Endothelial cell of umbilical vein (primary cell): ENCODE measurements around the gene UBE3A. TPM values are rescaled to one million over a fixed set of nuclear protein-coding genes. Genes with fewer than 3 reads are reported as not detected.

Source experiments
- BruUV-seq: library from RNA; stranded (reverse); fragments of 400-500 nt; replicated peaks from 2 replicates; lab custom pipeline; 2021; lab: Mats Ljungman, UMichigan
- CTCF ChIA-PET: fragments of 300-600, 350-600 bp; sonication (Branson Sonifier 250); formaldehyde crosslinking; loops from one replicate; lab custom pipeline; 2021; ENCODE audit warnings: antibody characterized with exemption, inconsistent platforms; lab: Charles Lee
- POLR2A ChIA-PET: fragments of 300-600, 350-600 bp; sonication (Branson Sonifier 250); formaldehyde crosslinking; loops from one replicate; lab custom pipeline; 2021; ENCODE audit warnings: antibody characterized with exemption, inconsistent platforms; lab: Charles Lee
- DNase-seq: peaks from one replicate; pipeline ENCODE4 v3.0.0-alpha.2; 2011; ENCODE audit warnings: low read depth, low spot score
- FAIRE-seq: peaks from 2 replicates; lab custom pipeline; 2011; peaks lifted over from hg19 to GRCh38; lab: Jason Lieb, UNC
- H2AFZ ChIP-seq: 2 replicates; pipeline ENCODE4 v1.6.0; 2012; ENCODE audit warnings: low read depth, low read length, control low read depth, inconsistent platforms
- H3K27ac ChIP-seq: 2 replicates; pipeline ENCODE4 v1.5.1; 2011; ENCODE audit warnings: low read depth, mild to moderate bottlenecking, control low read depth, low read length, moderate library complexity; ENCODE audit not compliant: insufficient read depth
- H3K27me3 ChIP-seq, 2 experiments: 2 replicates each; pipeline versions ENCODE4 v1.6.0 to v1.6.1; 2011; ENCODE audit warnings: low read length in 2 of 2, mixed read lengths in 1 of 2; ENCODE audit not compliant: control insufficient read depth in 2 of 2, insufficient read depth in 2 of 2
- H3K36me3 ChIP-seq, 2 experiments: 2 replicates in 1 of 2; 3 replicates in 1 of 2; pipeline ENCODE4 v1.5.1; 2011; ENCODE audit warnings: low read length in 2 of 2, mild to moderate bottlenecking in 1 of 2, moderate library complexity in 1 of 2; ENCODE audit not compliant: control insufficient read depth in 2 of 2, insufficient read depth in 2 of 2; ENCODE audit errors: extremely low read depth in 1 of 2
- H3K4me1 ChIP-seq: 3 replicates; pipeline ENCODE4 v1.5.1; 2011; ENCODE audit warnings: mild to moderate bottlenecking, low read length; ENCODE audit not compliant: control insufficient read depth, insufficient read depth; ENCODE audit errors: extremely low read depth
- H3K4me2 ChIP-seq: 2 replicates; pipeline ENCODE4 v1.6.1; 2011; ENCODE audit warnings: low read length, control low read depth, mixed read lengths; ENCODE audit not compliant: insufficient read depth
- H3K4me3 ChIP-seq, 3 experiments: fragments of 200-600 bp in 1 of 3; sonication (generic), shearing (Covaris generic) in 1 of 3; replicated peaks in 1 of 3; 2 replicates each; pipeline ENCODE4 v1.5.1; 2011 to 2016; ENCODE audit warnings: control low read depth in 3 of 3, low read length in 3 of 3, mild to moderate bottlenecking in 2 of 3, inconsistent platforms in 1 of 3, low read depth in 1 of 3, moderate library complexity in 1 of 3; ENCODE audit not compliant: insufficient read depth in 1 of 3
- H3K79me2 ChIP-seq: 2 replicates; pipeline ENCODE4 v1.6.0; 2012; ENCODE audit warnings: low read length, inconsistent platforms; ENCODE audit not compliant: control insufficient read depth, insufficient read depth
- H3K9ac ChIP-seq: replicated peaks from 2 replicates; pipeline ENCODE3; 2011; ENCODE audit warnings: low read length, control low read depth; ENCODE audit not compliant: insufficient read depth; ENCODE audit errors: extremely low read depth
- H3K9me1 ChIP-seq: replicated peaks from 3 replicates; pipeline ENCODE4 v1.6.0; 2011; ENCODE audit warnings: mild to moderate bottlenecking, low read length; ENCODE audit not compliant: control insufficient read depth, insufficient read depth; ENCODE audit errors: extremely low read depth
- H3K9me3 ChIP-seq: replicated peaks from 2 replicates; pipeline ENCODE4 v1.5.1; 2012; ENCODE audit warnings: low read length, inconsistent platforms; ENCODE audit not compliant: control insufficient read depth, insufficient read depth
- H4K20me1 ChIP-seq: replicated peaks from 2 replicates; pipeline ENCODE3; 2011; ENCODE audit warnings: mild to moderate bottlenecking, low read length; ENCODE audit not compliant: control insufficient read depth, insufficient read depth; ENCODE audit errors: extremely low read depth
- CTCF ChIP-seq, 2 donors: IDR thresholded peaks; 1 replicate in 1 of 2; 2 replicates in 1 of 2; pipeline ENCODE4 v1.5.1; 2011; ENCODE audit warnings: low read length in 2 of 2, mild to moderate bottlenecking in 2 of 2, moderate library complexity in 2 of 2, control low read depth in 1 of 2, inconsistent platforms in 1 of 2, low read depth in 1 of 2; ENCODE audit not compliant: insufficient read depth in 1 of 2; ENCODE audit errors: extremely low read depth in 1 of 2
- EZH2 ChIP-seq: IDR thresholded peaks from 2 replicates; pipeline ENCODE4 v1.6.1; 2012; ENCODE audit warnings: borderline replicate concordance, low read depth, mild to moderate bottlenecking, moderate library complexity, low read length, inconsistent platforms; ENCODE audit not compliant: severe bottlenecking
- FOS ChIP-seq: IDR thresholded peaks from 2 replicates; pipeline ENCODE4 v1.6.1; 2011; ENCODE audit warnings: mild to moderate bottlenecking, low read length, moderate library complexity, borderline replicate concordance; ENCODE audit not compliant: insufficient read depth
- GATA2 ChIP-seq: IDR thresholded peaks from 2 replicates; pipeline ENCODE4 v1.7.0; 2011; ENCODE audit warnings: low read depth, mild to moderate bottlenecking, moderate library complexity, mixed read lengths, low read length; ENCODE audit not compliant: insufficient read length, insufficient read depth
- JUN ChIP-seq: IDR thresholded peaks from 2 replicates; pipeline ENCODE4 v1.6.1; 2011; ENCODE audit warnings: borderline replicate concordance, low read depth; ENCODE audit not compliant: insufficient read length, insufficient read depth
- MAX ChIP-seq: IDR thresholded peaks from 2 replicates; pipeline ENCODE4 v1.6.1; 2011; ENCODE audit not compliant: insufficient read depth, insufficient read length
- MYC ChIP-seq: IDR thresholded peaks from one replicate; pipeline ENCODE4 v1.6.1; 2011; ENCODE audit warnings: mild to moderate bottlenecking, low read depth, low read length
- POLR2A ChIP-seq: IDR thresholded peaks from 2 replicates; pipeline ENCODE4 v1.6.1; 2012; ENCODE audit warnings: low read depth, mild to moderate bottlenecking, control low read depth, low read length
- POLR2AphosphoS5 ChIP-seq: IDR thresholded peaks from 2 replicates; pipeline ENCODE4 v1.6.1; 2012; ENCODE audit warnings: low read depth, mild to moderate bottlenecking, control low read depth, low read length, moderate library complexity; ENCODE audit not compliant: insufficient read depth
- dilution Hi-C: fragments of 300-500 bp; cut with MboI; formaldehyde crosslinking; loops from one replicate; pipeline ENCODE4 v1.15.0; 2019; ENCODE audit warnings: low sequenced_read_pairs; ENCODE audit not compliant: extremely low pct_ligation_motif_present
- intact Hi-C: fragments of 100-400 bp; cut with micrococcal nuclease; formaldehyde crosslinking; loops from one replicate; pipeline ENCODE4 v1.10.0; 2022
- polyA plus RNA-seq, 4 experiments: library from polyadenylated mRNA; depleted of rRNA in 3 of 4; stranded (reverse) in 3 of 4; unstranded in 1 of 4; fragments of >200 nt; gene quantifications; 2 replicates each; pipeline versions ENCODE4 v1.2.1 to v1.2.3, GENCODE V29; 2011 to 2012; ENCODE audit warnings: missing spikeins in 1 of 4
- total RNA-seq: library from RNA; stranded (reverse); gene quantifications from 2 replicates; pipeline ENCODE4 v1.2.3, GENCODE V29; 2021

UBE3A gene
- total and polyA plus RNA-seq, 2 donors (not counting 3 experiments of a cell fraction or from before 2014, with no cell fraction given) = 8.5 to 69.3 TPM

DNA sequence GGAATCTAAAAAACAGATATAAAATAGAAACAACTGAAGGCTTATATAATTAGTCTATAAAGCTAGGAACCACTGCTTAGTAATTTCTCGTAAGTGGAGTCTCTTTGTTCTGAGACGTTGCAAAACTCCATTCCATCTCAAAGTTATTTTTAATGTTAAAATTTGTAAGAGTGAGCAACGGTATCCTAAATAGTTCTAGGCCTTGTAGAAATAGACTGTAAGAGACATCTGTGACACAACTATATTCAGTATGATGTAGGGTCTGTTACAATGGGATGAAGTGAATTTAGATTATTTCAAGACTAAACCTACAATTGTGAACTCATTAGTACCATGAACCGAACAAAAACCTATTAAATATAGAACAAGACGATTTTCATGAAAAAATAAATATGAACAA lies 57.2 kb downstream of the UBE3A start:
- CTCF ChIA-PET = interaction anchor here (1.6 kb wide), 1 partner anchor 16 kb away, joined by 4 read pairs; no protein-coding TSS in a partner anchor

More for the DNA sequence above, 57.2 kb downstream of the UBE3A start:
- no peak for DNase-seq
- Histone ChIP-seq H3K9me1 (no peaks in the 10 kb centered on the region), H4K20me1 (peaks cover 3% of the 10 kb centered on the region), H3K36me3 (no peaks in the 10 kb centered on the region), H2AFZ (no peak overlapping the region), H3K27ac (no peak overlapping the region), H3K27me3 (no peaks in the 10 kb centered on the region), H3K4me3 (no peak overlapping the region), H3K4me2 (no peak overlapping the region), H3K9me3 (no peaks in the 10 kb centered on the region), H3K4me1 (no peaks in the 10 kb centered on the region), H3K9ac (no peak overlapping the region), H3K79me2 (peaks cover 78% of the 10 kb centered on the region)
- intact Hi-C loops = no loop called here
- no TSS peak for BruUV-seq
- POLR2A ChIA-PET = no interaction called here
- dilution Hi-C loops = no loop called here
- no peak for TF ChIP-seq MYC
- no peak for TF ChIP-seq MAX
- no peak for TF ChIP-seq GATA2
- TF ChIP-seq JUN = no peak
- TF ChIP-seq POLR2AphosphoS5 = no peak
- no peak for TF ChIP-seq POLR2A
- no peak for TF ChIP-seq EZH2
- no peak for TF ChIP-seq FOS
- TF ChIP-seq CTCF (IDR thresholded peaks at IDR 0.05; ENCODE audit: extremely low read depth in 1 of 2, insufficient read depth in 1 of 2, low read depth in 1 of 2, low read length in 2 of 2) = no peak
- no peak for FAIRE-seq
